HG03565 (cell line): ENCODE data around the gene KIF11.
"Not testable (repeated sequence)": the region's sequence is repeated elsewhere in the genome, so short reads cannot be mapped to it uniquely, and the experiment has no call there.

ENCODE experiments used
- ATAC-seq: cut with Tn5 transposase; IDR thresholded peaks from one replicate; pipeline ENCODE4 v1.9.1; 2021; ENCODE audit warnings: mild to moderate bottlenecking, moderate library complexity; ENCODE audit not compliant: unreplicated experiment

KIF11 gene

GRCh38 chr10:92590623-92591549, 2.0 kb upstream of the KIF11 start:
- no peak for ATAC-seq

- ATAC-seq = peak; percentile 51
These were observed 1.3 kb upstream of the KIF11 start for GRCh38 chr10:92591550-92592022.

DNA sequence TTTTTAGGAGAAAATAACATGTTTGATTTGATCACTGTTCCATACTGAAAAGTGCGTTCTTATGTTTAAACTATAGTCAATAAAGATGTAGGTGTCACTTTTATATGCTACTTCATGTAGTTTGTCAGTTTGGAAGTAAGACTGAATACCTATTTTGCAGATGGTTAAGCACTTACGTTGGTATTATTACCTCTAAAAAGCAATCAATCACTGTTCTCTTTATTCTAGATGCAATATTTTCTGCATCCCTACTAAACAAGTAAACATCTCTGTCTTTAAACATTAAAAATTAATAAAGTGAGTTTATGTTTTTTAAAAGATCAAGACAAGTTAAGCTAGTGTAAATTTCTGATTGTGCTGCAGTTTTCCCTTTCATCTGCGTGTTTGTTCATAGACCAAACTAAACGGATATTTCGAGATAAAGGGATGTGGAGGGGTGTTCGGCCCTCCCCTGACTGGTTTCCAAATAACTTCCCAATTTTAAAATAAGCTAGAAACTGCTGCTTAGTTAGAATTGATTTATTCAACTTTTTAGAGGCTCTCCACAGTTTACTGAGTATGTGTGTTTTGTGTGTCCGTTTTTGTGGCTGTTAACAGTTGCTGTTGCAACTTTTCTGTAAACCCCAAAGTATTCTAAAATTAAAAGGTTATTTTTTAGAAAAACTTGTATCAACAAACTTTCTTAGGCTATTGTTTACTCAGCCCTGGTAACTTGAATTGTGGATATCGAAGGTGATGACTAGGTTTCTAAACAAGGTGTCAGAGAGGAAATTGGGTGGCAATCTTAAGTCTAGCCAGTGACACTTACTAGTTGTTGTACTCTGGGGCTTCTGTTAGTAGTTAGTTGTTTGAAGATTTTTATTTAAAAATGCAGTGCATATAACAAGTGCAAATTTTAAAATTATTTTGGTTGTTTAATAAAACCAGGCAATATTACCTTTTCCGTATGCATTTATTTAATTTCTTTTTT, 974 bp downstream of the KIF11 start:
- no peak for ATAC-seq

DNA sequence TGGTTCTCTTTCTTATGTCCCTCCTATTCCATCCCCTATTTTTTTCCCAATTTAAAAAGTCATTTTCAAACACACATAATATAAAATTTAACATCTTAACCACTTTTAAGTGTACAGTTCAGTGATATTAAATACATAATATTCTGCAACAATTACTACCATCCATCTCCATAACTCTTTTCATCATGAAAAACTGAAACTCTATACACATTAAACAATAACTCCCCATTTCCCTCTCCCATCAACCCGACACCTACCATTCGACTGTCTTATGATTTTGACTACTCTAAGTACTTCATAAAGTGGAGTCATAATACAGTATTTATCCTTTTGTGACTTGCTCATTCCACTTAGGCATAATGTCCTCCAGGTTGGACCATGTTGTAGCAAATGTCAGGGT, 2.6 kb downstream of the KIF11 start:
- no peak for ATAC-seq

GRCh38 chr10:92598321-92598720, 5.4 kb downstream of the KIF11 start:
- ATAC-seq = no peak

GRCh38 chr10:92604841-92605240, 11.9 kb downstream of the KIF11 start:
- no peak for ATAC-seq

- ATAC-seq = no peak
These were observed 22.6 kb downstream of the KIF11 start for GRCh38 chr10:92615515-92615914.

- ATAC-seq = no peak
These were observed 26.4 kb downstream of the KIF11 start for GRCh38 chr10:92619368-92619767.

DNA sequence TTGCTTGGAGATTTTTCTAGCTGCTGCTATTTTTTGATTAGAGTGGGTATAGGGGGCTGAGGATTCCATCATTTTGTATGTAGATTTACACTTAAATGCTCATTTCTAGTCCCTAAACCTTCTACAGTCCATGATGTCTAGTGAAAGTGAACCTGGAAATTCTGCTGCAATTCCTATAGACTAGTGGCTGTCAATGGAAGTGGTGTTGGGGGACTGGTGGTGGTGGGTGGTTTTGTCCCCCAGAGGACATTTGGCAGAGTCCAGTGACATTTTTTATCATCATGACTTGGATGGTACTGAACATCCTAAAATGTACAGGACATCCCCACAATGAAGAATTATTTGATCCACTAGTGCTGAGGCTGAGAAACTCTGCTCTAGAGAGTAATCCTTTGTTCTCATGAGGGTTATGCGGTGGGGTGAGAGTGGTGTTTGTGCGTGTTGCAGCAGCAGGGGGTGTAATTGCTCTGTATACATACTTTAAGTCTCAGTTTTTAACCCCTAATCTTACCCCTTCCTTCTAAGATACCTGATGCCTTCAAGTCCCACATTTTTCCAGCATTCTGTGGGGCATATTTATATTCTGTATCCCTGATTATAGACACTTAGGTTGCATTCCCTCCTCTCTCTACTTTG, 35.0 kb downstream of the KIF11 start:
- ATAC-seq = no peak

GRCh38 chr10:92629945-92630344, 37.0 kb downstream of the KIF11 start:
- ATAC-seq = no peak

DNA sequence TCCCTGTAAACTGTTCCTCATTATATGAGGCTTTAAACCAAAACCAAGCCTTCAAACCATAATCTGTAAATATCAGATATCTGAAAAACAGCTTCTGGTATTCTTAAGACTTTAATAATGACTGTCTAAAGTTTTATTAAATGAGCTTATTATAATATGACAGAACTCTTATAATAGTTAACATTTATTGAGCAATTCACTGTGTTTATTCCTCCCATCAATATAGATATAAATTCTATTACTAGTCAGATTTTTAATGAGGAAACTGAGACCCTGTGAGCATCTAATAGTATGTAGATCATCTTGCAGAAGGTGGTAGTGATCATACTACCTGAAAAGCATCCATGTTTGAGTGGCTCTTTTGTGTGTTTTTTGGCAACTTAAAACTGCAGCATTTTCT, 45.1 kb downstream of the KIF11 start:
- no peak for ATAC-seq

DNA sequence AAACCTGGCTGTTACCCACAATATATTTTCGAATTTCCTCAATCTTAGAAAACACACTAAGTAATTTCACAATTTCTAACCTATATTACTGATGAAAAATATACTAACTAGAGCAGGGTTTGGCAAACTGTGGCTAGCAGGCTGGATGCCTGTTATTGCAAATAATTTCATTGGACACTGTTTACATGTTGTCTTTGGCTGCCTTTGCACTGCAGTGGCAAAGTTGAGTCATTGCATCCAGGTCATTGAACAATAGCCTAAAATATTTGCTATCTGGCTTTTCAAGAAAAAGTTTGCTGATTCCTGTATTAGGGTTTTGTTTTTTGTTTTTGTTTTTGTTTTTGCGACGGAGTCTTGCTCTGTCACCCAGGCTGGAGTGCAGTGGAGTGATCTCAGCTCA, 47.2 kb downstream of the KIF11 start:
- no peak for ATAC-seq

- ATAC-seq = no peak
These were observed 48.6 kb downstream of the KIF11 start for GRCh38 chr10:92641492-92641891.

DNA sequence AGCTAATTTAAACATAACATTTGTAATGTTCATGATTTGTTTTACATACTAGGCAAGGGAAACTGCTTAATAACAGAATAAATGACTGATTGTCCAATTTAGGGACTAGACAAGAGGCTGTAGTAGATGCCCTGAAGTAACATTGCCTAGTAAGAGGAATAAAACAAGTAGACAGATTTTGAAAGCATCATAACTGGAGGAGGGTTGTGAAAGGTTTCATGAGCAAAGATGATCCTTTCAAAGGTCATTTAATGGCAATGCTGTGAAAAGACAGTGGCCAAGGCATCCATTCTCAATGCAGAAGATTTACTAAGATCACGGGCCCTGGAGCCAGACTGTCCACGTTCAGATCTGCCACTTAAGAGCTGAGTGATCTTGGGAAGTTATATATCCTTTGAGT, 52.0 kb downstream of the KIF11 start:
- no peak for ATAC-seq

- not testable (repeated sequence) for ATAC-seq
These were observed 57.9 kb downstream of the KIF11 start for GRCh38 chr10:92650864-92651263.

GRCh38 chr10:92655426-92655825, 62.5 kb downstream of the KIF11 start:
- no peak for ATAC-seq

- no peak for ATAC-seq
These were observed 63.5 kb downstream of the KIF11 start for GRCh38 chr10:92656266-92656961.

GRCh38 chr10:92657024-92657423, 64.1 kb downstream of the KIF11 start:
- no peak for ATAC-seq

DNA sequence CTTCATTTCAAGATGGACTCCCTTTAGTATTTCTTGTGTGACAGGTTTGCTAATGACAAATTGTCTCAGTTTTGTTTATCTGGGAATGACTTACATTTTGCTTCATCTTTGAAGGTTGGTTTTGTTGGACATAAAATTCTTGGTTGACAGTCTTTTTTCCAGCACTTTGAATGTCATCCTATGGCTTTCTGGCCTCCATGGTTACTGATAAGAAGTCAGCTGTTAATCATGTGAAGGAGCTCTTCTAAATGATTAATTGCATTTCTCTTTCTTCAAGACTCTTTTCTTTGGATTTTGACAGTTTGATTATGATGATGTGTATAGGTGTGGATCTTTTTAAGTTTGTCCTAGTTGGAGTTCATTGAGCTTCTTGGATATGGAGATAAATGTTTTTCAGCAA, 69.9 kb downstream of the KIF11 start:
- no peak for ATAC-seq

DNA sequence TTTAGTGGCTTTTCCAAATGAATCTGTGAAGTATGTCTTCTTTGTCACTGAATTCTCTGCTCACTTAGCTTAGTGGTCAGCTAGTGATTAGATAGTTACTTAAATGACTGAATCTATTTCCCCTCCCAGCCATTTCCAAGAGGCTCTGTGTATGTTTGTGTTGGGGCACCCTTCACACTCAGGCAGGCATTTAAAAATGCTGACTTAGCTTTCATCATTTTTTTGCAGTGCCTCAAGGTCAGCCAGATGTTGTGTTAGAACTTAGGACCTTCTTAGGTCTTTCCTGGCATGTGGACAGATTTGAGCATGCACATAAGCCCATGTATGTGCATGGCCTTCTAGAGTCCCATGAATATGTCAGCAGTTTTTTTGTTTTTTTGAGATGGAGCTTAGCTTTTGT, 71.4 kb downstream of the KIF11 start:
- no peak for ATAC-seq
